ENCODE data around the gene KANK4. TPM values are rescaled to one million over a fixed set of nuclear protein-coding genes. Genes with fewer than 3 reads are reported as not detected.

KANK4 gene
- total RNA-seq, 4 donors from 2014 or later = 0.17 to 9.4 (median 0.35) TPM

GRCh38 chr1:62336638-62336994 lies 17.4 kb upstream of the KANK4 start:
- TF ChIP-seq, protein P1, sequence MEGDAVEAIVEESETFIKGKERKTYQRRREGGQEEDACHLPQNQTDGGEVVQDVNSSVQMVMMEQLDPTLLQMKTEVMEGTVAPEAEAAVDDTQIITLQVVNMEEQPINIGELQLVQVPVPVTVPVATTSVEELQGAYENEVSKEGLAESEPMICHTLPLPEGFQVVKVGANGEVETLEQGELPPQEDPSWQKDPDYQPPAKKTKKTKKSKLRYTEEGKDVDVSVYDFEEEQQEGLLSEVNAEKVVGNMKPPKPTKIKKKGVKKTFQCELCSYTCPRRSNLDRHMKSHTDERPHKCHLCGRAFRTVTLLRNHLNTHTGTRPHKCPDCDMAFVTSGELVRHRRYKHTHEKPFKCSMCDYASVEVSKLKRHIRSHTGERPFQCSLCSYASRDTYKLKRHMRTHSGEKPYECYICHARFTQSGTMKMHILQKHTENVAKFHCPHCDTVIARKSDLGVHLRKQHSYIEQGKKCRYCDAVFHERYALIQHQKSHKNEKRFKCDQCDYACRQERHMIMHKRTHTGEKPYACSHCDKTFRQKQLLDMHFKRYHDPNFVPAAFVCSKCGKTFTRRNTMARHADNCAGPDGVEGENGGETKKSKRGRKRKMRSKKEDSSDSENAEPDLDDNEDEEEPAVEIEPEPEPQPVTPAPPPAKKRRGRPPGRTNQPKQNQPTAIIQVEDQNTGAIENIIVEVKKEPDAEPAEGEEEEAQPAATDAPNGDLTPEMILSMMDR (IDR thresholded peaks at IDR 0.05; ENCODE audit: low read depth) = no peak

- TF ChIP-seq, protein P1 (IDR thresholded peaks at IDR 0.05; ENCODE audit: low read depth) = no peak
Measured at GRCh38 chr1:62335656-62336055, 16.4 kb upstream of the KANK4 start.

GRCh38 chr1:62334434-62334985 lies 15.3 kb upstream of the KANK4 start:
- TF ChIP-seq, protein P1 (IDR thresholded peaks at IDR 0.05; ENCODE audit: low read depth) = no peak

GRCh38 chr1:62333441-62333840 lies 14.2 kb upstream of the KANK4 start:
- TF ChIP-seq, protein P1 (IDR thresholded peaks at IDR 0.05; ENCODE audit: low read depth) = no peak

DNA sequence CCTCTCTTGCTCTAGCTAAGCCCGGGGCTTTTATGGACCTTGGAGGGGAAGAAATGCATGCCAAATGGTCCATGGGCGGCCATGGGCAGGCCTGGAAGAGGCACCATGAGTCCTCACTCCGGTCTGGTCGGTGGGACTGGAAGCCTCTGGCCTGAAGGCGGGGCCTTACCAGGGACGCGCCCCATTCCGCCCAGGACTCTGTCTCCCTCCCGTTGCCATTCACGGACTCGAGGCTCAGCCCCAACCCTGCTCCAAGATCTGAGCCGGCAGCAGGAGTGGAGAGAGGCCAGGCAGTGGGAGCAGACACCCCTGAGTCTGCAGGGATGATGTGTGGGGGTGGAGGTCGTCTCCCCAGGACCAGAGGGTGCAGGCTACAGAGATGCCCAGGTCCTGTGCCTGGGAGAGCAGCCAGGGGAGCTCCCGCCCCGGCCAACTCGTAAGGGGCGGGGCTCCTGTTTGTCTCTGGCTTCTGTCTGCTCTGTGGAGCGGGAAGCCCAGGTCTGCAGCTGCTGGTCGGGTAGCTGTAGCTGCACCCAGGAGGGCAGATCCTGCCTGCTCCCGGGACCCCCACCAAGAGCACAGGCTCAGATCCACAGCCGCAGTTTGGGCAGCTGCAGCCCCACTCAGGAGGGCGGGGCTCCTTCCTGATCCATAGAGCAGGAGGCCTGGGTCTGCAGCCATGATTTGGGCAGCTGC lies 8.3 kb upstream of the KANK4 start:
- TF ChIP-seq, protein P1 (IDR thresholded peaks at IDR 0.05; ENCODE audit: low read depth) = no peak

DNA sequence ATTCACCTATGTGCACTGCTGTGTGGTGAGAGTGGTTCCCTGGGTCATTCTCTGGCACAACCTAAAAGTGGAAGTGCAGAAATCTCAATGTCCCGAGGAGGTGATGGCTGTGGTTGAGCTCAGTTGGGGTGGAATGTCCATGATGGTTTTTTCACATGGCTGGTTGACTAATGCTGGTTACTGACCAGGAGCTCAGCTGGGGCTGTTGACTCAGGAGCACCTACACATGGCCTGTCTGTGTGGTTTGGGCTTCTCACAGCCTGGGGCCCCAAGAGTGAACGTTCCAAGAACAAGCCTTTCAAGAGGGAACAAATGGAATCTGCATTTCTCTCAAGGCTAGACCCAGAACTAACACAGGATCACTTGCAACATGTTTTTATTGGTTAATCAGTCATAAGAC lies 6.4 kb upstream of the KANK4 start:
- TF ChIP-seq, protein P1 (IDR thresholded peaks at IDR 0.05; ENCODE audit: low read depth) = no peak

GRCh38 chr1:62325081-62325480 lies 5.8 kb upstream of the KANK4 start:
- TF ChIP-seq, protein P1 (IDR thresholded peaks at IDR 0.05; ENCODE audit: low read depth) = no peak
